Astrocyte (in vitro differentiated cells and primary cell): ENCODE results near the gene GRAMD4. TPM values are rescaled to one million over a fixed set of nuclear protein-coding genes. Genes with fewer than 3 reads are reported as not detected.

Experiments
- DNase-seq: peaks from one replicate; pipeline ENCODE4 v3.0.0-alpha.2; 2010; ENCODE audit warnings: low read depth
- FAIRE-seq: peaks from 2 replicates; lab custom pipeline; 2011; peaks lifted over from hg19 to GRCh38; lab: Jason Lieb, UNC
- H2AFZ ChIP-seq: 2 replicates; pipeline ENCODE4 v1.6.0; 2012; ENCODE audit warnings: low read depth, low read length, inconsistent platforms
- H3K27ac ChIP-seq: 2 replicates; pipeline ENCODE4 v1.5.1; 2011; ENCODE audit warnings: low read depth, low read length, inconsistent platforms
- H3K27me3 ChIP-seq: 2 replicates; pipeline ENCODE4 v1.6.0; 2011; ENCODE audit warnings: low read length, inconsistent platforms; ENCODE audit not compliant: insufficient read depth
- H3K36me3 ChIP-seq: 2 replicates; pipeline ENCODE4 v1.5.1; 2011; ENCODE audit warnings: low read length, inconsistent platforms; ENCODE audit not compliant: insufficient read depth
- H3K4me1 ChIP-seq: 2 replicates; pipeline ENCODE4 v1.5.1; 2011; ENCODE audit warnings: low read length, inconsistent platforms; ENCODE audit not compliant: insufficient read depth
- H3K4me2 ChIP-seq: 2 replicates; pipeline ENCODE4 v1.6.0; 2012; ENCODE audit warnings: low read length, inconsistent platforms
- H3K4me3 ChIP-seq: 2 replicates; pipeline ENCODE4 v1.5.1; 2011; ENCODE audit warnings: low read depth, mild to moderate bottlenecking, low read length, inconsistent platforms; ENCODE audit not compliant: insufficient read depth
- H3K79me2 ChIP-seq: 2 replicates; pipeline ENCODE4 v1.6.0; 2012; ENCODE audit warnings: mild to moderate bottlenecking, low read length, inconsistent platforms; ENCODE audit not compliant: insufficient read depth
- H3K9ac ChIP-seq: 2 replicates; pipeline ENCODE4 v1.6.0; 2012; ENCODE audit warnings: mild to moderate bottlenecking, low read length, inconsistent platforms
- H3K9me3 ChIP-seq: 2 replicates; pipeline ENCODE4 v1.5.1; 2012; ENCODE audit warnings: low read depth, mild to moderate bottlenecking, low read length, inconsistent platforms; ENCODE audit not compliant: insufficient read depth
- H4K20me1 ChIP-seq: 2 replicates; pipeline ENCODE4 v1.6.0; 2012; ENCODE audit warnings: low read length, inconsistent platforms; ENCODE audit not compliant: insufficient read depth
- H3K27ac Mint-ChIP-seq: one replicate; pipeline ENCODE4 v1.8.0; 2021; ENCODE audit warnings: mild to moderate bottlenecking, mixed read lengths; ENCODE audit not compliant: unreplicated experiment
- H3K27me3 Mint-ChIP-seq: one replicate; pipeline ENCODE4 v1.8.0; 2021; ENCODE audit warnings: low read depth, mixed read lengths; ENCODE audit not compliant: unreplicated experiment
- H3K36me3 Mint-ChIP-seq: one replicate; pipeline ENCODE4 v1.8.0; 2021; ENCODE audit warnings: low read depth, mixed read lengths; ENCODE audit not compliant: unreplicated experiment
- H3K4me1 Mint-ChIP-seq: one replicate; pipeline ENCODE4 v1.8.0; 2021; ENCODE audit warnings: low read depth, mixed read lengths; ENCODE audit not compliant: unreplicated experiment
- H3K4me3 Mint-ChIP-seq: one replicate; pipeline ENCODE4 v1.8.0; 2021; ENCODE audit warnings: mild to moderate bottlenecking, moderate library complexity, mixed read lengths; ENCODE audit not compliant: unreplicated experiment
- H3K9me3 Mint-ChIP-seq: one replicate; pipeline ENCODE4 v1.8.0; 2021; ENCODE audit warnings: mild to moderate bottlenecking, mixed read lengths; ENCODE audit not compliant: unreplicated experiment
- EZH2 ChIP-seq: IDR thresholded peaks from 2 replicates; pipeline ENCODE4 v1.6.1; 2012; ENCODE audit warnings: mild to moderate bottlenecking, low read length, inconsistent platforms; ENCODE audit not compliant: insufficient read depth
- total RNA-seq: library from RNA; stranded (reverse); gene quantifications from 2 replicates; pipeline ENCODE4 v1.2.1, GENCODE V29; 2021
- TF ChIP-seq, protein P1 (sequence below): IDR thresholded peaks from 2 replicates; pipeline ENCODE4 v1.5.1; 2011; ENCODE audit warnings: low read depth, mild to moderate bottlenecking, inconsistent platforms, low read length, moderate library complexity; ENCODE audit not compliant: insufficient read depth

The GRAMD4 gene
- total RNA-seq, 1 donor from 2014 or later: 17.8 TPM

- no peaks in the 10 kb centered on the region for H3K27me3 ChIP-seq
- FAIRE-seq: no peak
Observed at GRCh38 chr22:46664301-46664855, 44.2 kb downstream of the GRAMD4 start.

DNA sequence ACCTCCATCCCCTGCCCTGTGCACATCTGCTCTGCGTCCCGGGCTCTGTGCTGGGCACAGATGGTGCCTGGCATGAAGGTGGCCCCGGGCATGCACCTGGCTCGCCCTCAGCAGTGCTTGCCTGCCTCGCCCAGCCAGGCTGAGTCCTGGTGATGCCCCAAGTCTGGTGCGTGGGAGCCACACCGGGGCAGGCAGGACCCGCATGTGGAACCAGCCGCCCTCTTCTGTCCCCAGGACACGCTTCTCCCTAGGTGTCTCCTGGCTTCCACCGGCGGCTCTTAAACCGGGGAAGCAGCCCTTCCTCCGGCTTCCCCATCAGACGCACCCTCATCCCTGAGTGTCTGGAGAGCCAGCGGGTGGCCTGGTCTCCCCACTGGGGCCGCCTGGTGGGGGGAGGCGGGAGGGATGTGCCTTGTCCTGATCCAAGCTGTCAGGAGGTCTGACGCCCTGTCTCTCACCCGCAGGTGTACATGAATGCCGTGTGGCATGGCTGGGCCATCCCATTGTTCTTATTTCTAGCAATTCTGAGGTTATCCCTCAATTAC, 45.0 kb downstream of the GRAMD4 start:
- no peak for TF ChIP-seq EZH2
- TF ChIP-seq, protein P1, sequence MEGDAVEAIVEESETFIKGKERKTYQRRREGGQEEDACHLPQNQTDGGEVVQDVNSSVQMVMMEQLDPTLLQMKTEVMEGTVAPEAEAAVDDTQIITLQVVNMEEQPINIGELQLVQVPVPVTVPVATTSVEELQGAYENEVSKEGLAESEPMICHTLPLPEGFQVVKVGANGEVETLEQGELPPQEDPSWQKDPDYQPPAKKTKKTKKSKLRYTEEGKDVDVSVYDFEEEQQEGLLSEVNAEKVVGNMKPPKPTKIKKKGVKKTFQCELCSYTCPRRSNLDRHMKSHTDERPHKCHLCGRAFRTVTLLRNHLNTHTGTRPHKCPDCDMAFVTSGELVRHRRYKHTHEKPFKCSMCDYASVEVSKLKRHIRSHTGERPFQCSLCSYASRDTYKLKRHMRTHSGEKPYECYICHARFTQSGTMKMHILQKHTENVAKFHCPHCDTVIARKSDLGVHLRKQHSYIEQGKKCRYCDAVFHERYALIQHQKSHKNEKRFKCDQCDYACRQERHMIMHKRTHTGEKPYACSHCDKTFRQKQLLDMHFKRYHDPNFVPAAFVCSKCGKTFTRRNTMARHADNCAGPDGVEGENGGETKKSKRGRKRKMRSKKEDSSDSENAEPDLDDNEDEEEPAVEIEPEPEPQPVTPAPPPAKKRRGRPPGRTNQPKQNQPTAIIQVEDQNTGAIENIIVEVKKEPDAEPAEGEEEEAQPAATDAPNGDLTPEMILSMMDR: no peak
- no peak overlapping the region for H3K9ac ChIP-seq
- no peak overlapping the region for H3K4me3 ChIP-seq
- H3K27ac ChIP-seq: no peak overlapping the region
- no peaks in the 10 kb centered on the region for H3K36me3 ChIP-seq
- no peaks in the 10 kb centered on the region for H3K79me2 ChIP-seq
- no peak for DNase-seq
- H3K9me3 ChIP-seq: no peaks in the 10 kb centered on the region
- Mint-ChIP-seq H3K27ac (no peak overlapping the region), H3K4me1 (peaks cover 2% of the 10 kb centered on the region), H3K4me3 (no peak overlapping the region), H3K27me3 (peaks cover 3% of the 10 kb centered on the region), H3K36me3 (peaks cover 1% of the 10 kb centered on the region), H3K9me3 (peaks cover 2% of the 10 kb centered on the region)
- no peak overlapping the region for H2AFZ ChIP-seq
- H3K4me1 ChIP-seq: peaks cover 9% of the 10 kb centered on the region
- peaks cover 16% of the 10 kb centered on the region for H4K20me1 ChIP-seq
- no peak overlapping the region for H3K4me2 ChIP-seq
- FAIRE-seq: no peak
- H3K27me3 ChIP-seq: no peaks in the 10 kb centered on the region

More at GRCh38 chr22:46664301-46664855, 44.2 kb downstream of the GRAMD4 start:
- Histone ChIP-seq H2AFZ (no peak overlapping the region), H3K36me3 (no peaks in the 10 kb centered on the region), H4K20me1 (peaks cover 21% of the 10 kb centered on the region), H3K79me2 (no peaks in the 10 kb centered on the region), H3K27ac (no peak overlapping the region), H3K4me2 (no peak overlapping the region), H3K4me3 (no peak overlapping the region), H3K4me1 (peaks cover 4% of the 10 kb centered on the region), H3K9me3 (no peaks in the 10 kb centered on the region), H3K9ac (no peak overlapping the region)
- DNase-seq: no peak
- Mint-ChIP-seq H3K4me1 (peaks cover 2% of the 10 kb centered on the region), H3K36me3 (peaks cover 1% of the 10 kb centered on the region), H3K4me3 (no peak overlapping the region), H3K9me3 (peaks cover 2% of the 10 kb centered on the region), H3K27ac (no peak overlapping the region), H3K27me3 (peaks cover 3% of the 10 kb centered on the region)
- TF ChIP-seq EZH2: no peak
- TF ChIP-seq, protein P1: no peak

- no peak for TF ChIP-seq EZH2
- TF ChIP-seq, protein P1: no peak
- H3K9ac ChIP-seq: no peak overlapping the region
- peaks cover 12% of the 10 kb centered on the region for H4K20me1 ChIP-seq
- H3K36me3 Mint-ChIP-seq: no peaks in the 10 kb centered on the region
- H3K27me3 ChIP-seq: no peaks in the 10 kb centered on the region
- no peak overlapping the region for H3K27ac ChIP-seq
- H3K9me3 ChIP-seq: no peaks in the 10 kb centered on the region
- peaks cover 11% of the 10 kb centered on the region for H3K4me1 ChIP-seq
- H3K79me2 ChIP-seq: no peaks in the 10 kb centered on the region
- H3K4me1 Mint-ChIP-seq: peaks cover 2% of the 10 kb centered on the region
- H3K27me3 Mint-ChIP-seq: no peaks in the 10 kb centered on the region
- FAIRE-seq: no peak
- H3K36me3 ChIP-seq: no peaks in the 10 kb centered on the region
- H3K4me2 ChIP-seq: no peak overlapping the region
- no peak overlapping the region for H3K4me3 ChIP-seq
- peaks cover under 1% of the 10 kb centered on the region for H3K9me3 Mint-ChIP-seq
- no peak overlapping the region for H3K27ac Mint-ChIP-seq
- no peak overlapping the region for H2AFZ ChIP-seq
- no peak for DNase-seq
- no peak overlapping the region for H3K4me3 Mint-ChIP-seq
Observed at GRCh38 chr22:46665751-46666280, 45.6 kb downstream of the GRAMD4 start.
